Astrocyte (in vitro differentiated cells and primary cell): ENCODE data around the gene ZNF462.

Source experiments
- EZH2 ChIP-seq: IDR thresholded peaks from 2 replicates; pipeline ENCODE4 v1.6.1; 2012; ENCODE audit warnings: mild to moderate bottlenecking, low read length, inconsistent platforms; ENCODE audit not compliant: insufficient read depth
- TF ChIP-seq, protein P1 (sequence below): IDR thresholded peaks from 2 replicates; pipeline ENCODE4 v1.5.1; 2011; ENCODE audit warnings: low read depth, mild to moderate bottlenecking, inconsistent platforms, low read length, moderate library complexity; ENCODE audit not compliant: insufficient read depth

DNA sequence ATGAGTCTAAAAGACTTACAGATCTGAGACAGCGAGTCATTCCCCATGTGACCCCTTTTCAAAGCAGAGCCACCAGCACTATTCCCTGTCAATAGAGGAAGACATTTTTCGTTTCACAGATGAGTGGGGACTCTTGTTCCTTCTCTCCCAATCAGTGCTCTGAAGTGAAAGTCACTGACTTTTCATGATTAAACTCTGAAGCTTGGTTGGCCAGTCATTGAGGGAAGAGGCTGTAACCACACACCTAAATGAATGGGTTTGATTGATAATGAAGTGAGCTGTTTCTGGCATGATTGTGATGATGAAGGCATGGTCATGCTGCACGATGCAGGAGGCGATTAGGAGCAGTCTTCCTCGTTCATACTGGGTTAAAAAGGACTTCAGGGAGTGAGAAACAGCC, 171.9 kb downstream of the ZNF462 start:
- TF ChIP-seq, protein P1, sequence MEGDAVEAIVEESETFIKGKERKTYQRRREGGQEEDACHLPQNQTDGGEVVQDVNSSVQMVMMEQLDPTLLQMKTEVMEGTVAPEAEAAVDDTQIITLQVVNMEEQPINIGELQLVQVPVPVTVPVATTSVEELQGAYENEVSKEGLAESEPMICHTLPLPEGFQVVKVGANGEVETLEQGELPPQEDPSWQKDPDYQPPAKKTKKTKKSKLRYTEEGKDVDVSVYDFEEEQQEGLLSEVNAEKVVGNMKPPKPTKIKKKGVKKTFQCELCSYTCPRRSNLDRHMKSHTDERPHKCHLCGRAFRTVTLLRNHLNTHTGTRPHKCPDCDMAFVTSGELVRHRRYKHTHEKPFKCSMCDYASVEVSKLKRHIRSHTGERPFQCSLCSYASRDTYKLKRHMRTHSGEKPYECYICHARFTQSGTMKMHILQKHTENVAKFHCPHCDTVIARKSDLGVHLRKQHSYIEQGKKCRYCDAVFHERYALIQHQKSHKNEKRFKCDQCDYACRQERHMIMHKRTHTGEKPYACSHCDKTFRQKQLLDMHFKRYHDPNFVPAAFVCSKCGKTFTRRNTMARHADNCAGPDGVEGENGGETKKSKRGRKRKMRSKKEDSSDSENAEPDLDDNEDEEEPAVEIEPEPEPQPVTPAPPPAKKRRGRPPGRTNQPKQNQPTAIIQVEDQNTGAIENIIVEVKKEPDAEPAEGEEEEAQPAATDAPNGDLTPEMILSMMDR = no peak
- no peak for TF ChIP-seq EZH2
